Liver (tissue), 9 donors: ENCODE results near the gene CYP1B1. TPM values are rescaled to one million over a fixed set of nuclear protein-coding genes. Genes with fewer than 3 reads are reported as not detected.

Experiments used
- DNase-seq: peaks from one replicate; pipeline ENCODE4 v3.0.0-alpha.2; 2017; ENCODE audit warnings: low spot score
- H3K27ac ChIP-seq, 2 donors: one replicate each; pipeline ENCODE4 v1.7.0; 2013; ENCODE audit warnings: inconsistent platforms in 2 of 2, low read length in 2 of 2, control low read depth in 1 of 2, low read depth in 1 of 2, mild to moderate bottlenecking in 1 of 2
- H3K27me3 ChIP-seq, 4 donors: one replicate each; pipeline versions ENCODE4 v1.6.1 to v1.7.0; 2013; ENCODE audit warnings: low read length in 3 of 4, inconsistent platforms in 1 of 4, mild to moderate bottlenecking in 1 of 4, moderate library complexity in 1 of 4; ENCODE audit not compliant: control insufficient read depth in 4 of 4, insufficient read depth in 4 of 4
- H3K36me3 ChIP-seq, 4 donors: one replicate each; pipeline versions ENCODE4 v1.6.1 to v1.7.0; 2013; ENCODE audit warnings: low read length in 3 of 4, mild to moderate bottlenecking in 3 of 4, low read depth in 1 of 4, moderate library complexity in 1 of 4; ENCODE audit not compliant: control insufficient read depth in 4 of 4, insufficient read depth in 3 of 4
- H3K4me1 ChIP-seq, 4 donors: one replicate each; pipeline versions ENCODE4 v1.6.1 to v1.7.0; 2013; ENCODE audit warnings: low read length in 3 of 4, mild to moderate bottlenecking in 3 of 4, moderate library complexity in 1 of 4; ENCODE audit not compliant: control insufficient read depth in 4 of 4, insufficient read depth in 4 of 4
- H3K4me3 ChIP-seq, 3 donors: one replicate each; pipeline versions ENCODE4 v1.6.1 to v1.7.0; 2013; ENCODE audit warnings: low read length in 3 of 3, control low read depth in 1 of 3, low read depth in 1 of 3, mild to moderate bottlenecking in 1 of 3
- H3K9ac ChIP-seq, 2 donors: one replicate each; pipeline ENCODE4 v1.7.0; 2013; ENCODE audit warnings: low read length in 2 of 2, mild to moderate bottlenecking in 2 of 2, moderate library complexity in 2 of 2, control low read depth in 1 of 2, low read depth in 1 of 2
- H3K9me3 ChIP-seq, 4 donors: one replicate each; pipeline versions ENCODE4 v1.6.1 to v1.7.0; 2013; ENCODE audit warnings: low read length in 3 of 4; ENCODE audit not compliant: control insufficient read depth in 4 of 4
- ATF3 ChIP-seq: IDR thresholded peaks from 2 replicates; pipeline ENCODE4 v1.6.1; 2016; ENCODE audit warnings: antibody characterized with exemption
- EGR1 ChIP-seq, 2 donors: IDR thresholded peaks; 2 replicates each; pipeline ENCODE4 v1.6.1; 2016 to 2018; ENCODE audit warnings: antibody characterized with exemption in 2 of 2, low read depth in 2 of 2
- FOXA1 ChIP-seq: IDR thresholded peaks from 2 replicates; pipeline ENCODE4 v1.6.1; 2016; ENCODE audit warnings: antibody characterized with exemption
- FOXA2 ChIP-seq: IDR thresholded peaks from 2 replicates; pipeline ENCODE4 v1.6.1; 2016; ENCODE audit warnings: antibody characterized with exemption
- GABPA ChIP-seq, 2 donors: IDR thresholded peaks in 1 of 2; conservative IDR thresholded peaks in 1 of 2; 2 replicates each; pipeline ENCODE4 v1.6.1; 2016; ENCODE audit warnings: antibody characterized with exemption in 2 of 2, mild to moderate bottlenecking in 1 of 2, moderate library complexity in 1 of 2
- HNF4G ChIP-seq: IDR thresholded peaks from 2 replicates; pipeline ENCODE4 v1.6.1; 2016; ENCODE audit warnings: antibody characterized with exemption
- JUND ChIP-seq, 2 donors: IDR thresholded peaks; 2 replicates each; pipeline ENCODE4 v1.6.1; 2016; ENCODE audit warnings: antibody characterized with exemption in 2 of 2
- NR2F2 ChIP-seq: IDR thresholded peaks from 2 replicates; pipeline ENCODE4 v1.6.1; 2016; ENCODE audit warnings: antibody characterized with exemption
- RAD21 ChIP-seq, 2 donors: IDR thresholded peaks; 2 replicates each; pipeline ENCODE4 v1.6.1; 2016; ENCODE audit warnings: antibody characterized with exemption in 2 of 2, mild to moderate bottlenecking in 2 of 2
- REST ChIP-seq: IDR thresholded peaks from 2 replicates; pipeline ENCODE4 v1.6.1; 2016; ENCODE audit warnings: antibody characterized with exemption, mild to moderate bottlenecking
- RXRA ChIP-seq, 2 donors: IDR thresholded peaks; 2 replicates each; pipeline ENCODE4 v1.6.1; 2017 to 2018; ENCODE audit warnings: antibody characterized with exemption in 2 of 2, mild to moderate bottlenecking in 1 of 2
- TAF1 ChIP-seq: conservative IDR thresholded peaks from 2 replicates; pipeline ENCODE4 v1.6.1; 2016; ENCODE audit warnings: antibody characterized with exemption, mild to moderate bottlenecking
- YY1 ChIP-seq: IDR thresholded peaks from 2 replicates; pipeline ENCODE4 v1.6.1; 2016; ENCODE audit warnings: antibody characterized with exemption, mild to moderate bottlenecking
- ZBTB33 ChIP-seq: IDR thresholded peaks from 2 replicates; pipeline ENCODE4 v1.6.1; 2016; ENCODE audit warnings: antibody characterized with exemption
- WGBS: extraction: QIAGEN DNeasy Blood & Tissue Kit; methylation state at CpG from one replicate; pipeline ENCODE4 v1.1.7; 2013; 5-methylcytosine and 5-hydroxymethylcytosine counted together
- polyA plus RNA-seq, 2 donors: library from polyadenylated mRNA; stranded (reverse) in 1 of 2; unstranded in 1 of 2; fragments of 200-250 nt in 1 of 2; fragments of >200 nt in 1 of 2; fragmentation: Nextera tagmentation in 1 of 2; extraction: Ambion mirVana in 1 of 2; gene quantifications; one replicate each; pipeline versions ENCODE4 v1.2.1 to v1.2.3, GENCODE V29; 2013 to 2015
- total RNA-seq, 2 donors: library from RNA; depleted of rRNA; stranded (reverse); fragments of >200 nt; gene quantifications; one replicate each; pipeline ENCODE4 v1.2.3, GENCODE V29; 2014
- TF ChIP-seq, protein P1 (sequence below): fragments of 150-350 bp; IDR thresholded peaks from 2 replicates; pipeline ENCODE4 v1.5.1; 2017; ENCODE audit warnings: improper control_type of control experiment, low read depth, low read length; ENCODE audit not compliant: missing input control
- TF ChIP-seq, protein P2 (sequence below): IDR thresholded peaks from 2 replicates; pipeline ENCODE4 v1.6.1; 2016; ENCODE audit warnings: antibody characterized with exemption
- donor health status: healthy.
- donor health status: healthy.
- donor health status: healthy.
- donor health status: healthy.
- donor health status: healthy.

Gene CYP1B1
- total and polyA plus RNA-seq, 4 donors, result 0.84 to 6.8 (median 3.2) TPM

DNA sequence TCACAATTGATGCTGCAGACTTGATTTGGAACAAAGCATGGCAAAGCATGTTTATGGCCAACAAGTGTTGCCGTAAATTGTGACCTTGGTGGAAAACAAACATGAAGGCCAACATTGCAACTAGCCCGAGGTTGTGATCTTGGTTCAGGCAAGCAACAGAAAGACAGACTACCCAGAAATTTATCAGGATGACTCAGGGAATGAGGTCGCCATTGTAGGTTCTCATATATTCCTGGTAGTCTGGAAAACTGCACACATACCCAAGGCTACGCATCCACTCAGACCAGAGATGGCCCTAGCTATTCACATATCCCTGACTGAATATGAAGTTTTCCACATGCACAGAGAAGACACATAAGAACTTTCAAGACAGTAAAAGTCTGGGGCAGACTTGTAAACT, 30.1 kb downstream of the CYP1B1 start:
- Histone ChIP-seq H3K9me3 (no peaks in the 10 kb centered on the region), H3K36me3 (no peaks in the 10 kb centered on the region)

DNA sequence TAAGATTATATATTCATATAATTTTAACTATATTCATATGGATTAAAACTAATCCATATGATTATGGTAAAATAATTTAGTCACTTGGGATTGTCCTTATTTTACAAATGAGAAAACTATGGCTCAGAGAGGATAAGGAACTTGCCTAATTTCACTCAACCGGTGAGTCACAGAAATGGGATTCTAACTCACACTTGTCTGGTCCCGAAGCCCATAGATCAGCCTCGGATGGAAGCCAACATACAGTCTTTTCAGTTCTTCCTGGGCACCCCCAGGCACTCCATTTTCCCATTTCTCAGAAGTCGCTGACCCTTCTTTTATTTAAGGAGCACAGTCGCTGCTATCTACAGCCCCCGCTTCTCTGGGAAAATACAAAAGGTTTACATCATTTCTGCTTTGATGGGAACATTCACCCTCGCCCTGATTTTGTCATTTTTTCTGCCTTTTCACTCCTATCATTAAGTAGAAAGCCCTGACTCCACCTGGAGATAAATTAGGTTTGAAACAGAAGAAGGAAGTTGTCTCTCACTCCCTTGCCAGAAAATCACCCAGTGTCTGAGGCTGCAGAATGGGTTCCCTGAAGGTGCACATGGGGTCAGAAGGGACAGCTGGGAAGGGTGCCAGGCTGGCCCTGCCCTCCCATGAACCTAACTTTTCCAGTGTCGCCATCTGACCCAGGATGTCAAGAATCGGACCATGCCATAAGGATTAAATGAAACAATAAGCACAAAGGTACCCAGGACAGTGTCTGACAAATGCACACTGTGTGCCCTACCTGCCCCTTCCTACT, 36.6 kb downstream of the CYP1B1 start:
- H3K9me3 ChIP-seq, result no peaks in the 10 kb centered on the region
- peaks cover 0 to 3% (median 0%) of the 10 kb centered on the region in 4 donors for H3K27me3 ChIP-seq
- H3K27ac ChIP-seq, result no peak overlapping the region
- no peak overlapping the region for H3K4me3 ChIP-seq
- WGBS, result 84% methylated on average over 9 of the region's 9 CpGs
- no peaks in the 10 kb centered on the region for H3K36me3 ChIP-seq
- H3K9ac ChIP-seq, result no peak overlapping the region
- no peak for DNase-seq
- H3K4me1 ChIP-seq, result peaks cover 0 to 8% (median 6%) of the 10 kb centered on the region in 4 donors
- TF ChIP-seq GABPA (IDR thresholded peaks at IDR 0.05 in 1 of 2, conservative IDR thresholded peaks at IDR 0.05 in 1 of 2), result no peak
- TF ChIP-seq YY1, result no peak
- no peak for TF ChIP-seq FOXA1
- no peak for TF ChIP-seq RAD21 (IDR thresholded peaks at IDR 0.05)
- TF ChIP-seq ZBTB33, result no peak
- TF ChIP-seq, protein P1, sequence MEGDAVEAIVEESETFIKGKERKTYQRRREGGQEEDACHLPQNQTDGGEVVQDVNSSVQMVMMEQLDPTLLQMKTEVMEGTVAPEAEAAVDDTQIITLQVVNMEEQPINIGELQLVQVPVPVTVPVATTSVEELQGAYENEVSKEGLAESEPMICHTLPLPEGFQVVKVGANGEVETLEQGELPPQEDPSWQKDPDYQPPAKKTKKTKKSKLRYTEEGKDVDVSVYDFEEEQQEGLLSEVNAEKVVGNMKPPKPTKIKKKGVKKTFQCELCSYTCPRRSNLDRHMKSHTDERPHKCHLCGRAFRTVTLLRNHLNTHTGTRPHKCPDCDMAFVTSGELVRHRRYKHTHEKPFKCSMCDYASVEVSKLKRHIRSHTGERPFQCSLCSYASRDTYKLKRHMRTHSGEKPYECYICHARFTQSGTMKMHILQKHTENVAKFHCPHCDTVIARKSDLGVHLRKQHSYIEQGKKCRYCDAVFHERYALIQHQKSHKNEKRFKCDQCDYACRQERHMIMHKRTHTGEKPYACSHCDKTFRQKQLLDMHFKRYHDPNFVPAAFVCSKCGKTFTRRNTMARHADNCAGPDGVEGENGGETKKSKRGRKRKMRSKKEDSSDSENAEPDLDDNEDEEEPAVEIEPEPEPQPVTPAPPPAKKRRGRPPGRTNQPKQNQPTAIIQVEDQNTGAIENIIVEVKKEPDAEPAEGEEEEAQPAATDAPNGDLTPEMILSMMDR, result no peak
- no peak for TF ChIP-seq FOXA2
- no peak for TF ChIP-seq HNF4G
- TF ChIP-seq NR2F2, result no peak

More for the DNA sequence above, 30.1 kb downstream of the CYP1B1 start:
- Histone ChIP-seq H3K27ac (no peak overlapping the region), H3K4me1 (no peaks in the 10 kb centered on the region), H3K27me3 (no peaks in the 10 kb centered on the region), H3K4me3 (no peak overlapping the region), H3K9ac (no peak overlapping the region)
- DNase-seq, result no peak
- 90% methylated on average over 4 of the region's 4 CpGs for WGBS
- TF ChIP-seq, protein P1, result no peak
- TF ChIP-seq JUND (IDR thresholded peaks at IDR 0.05) (no peak), FOXA1 (no peak), RAD21 (IDR thresholded peaks at IDR 0.05) (no peak), RXRA (IDR thresholded peaks at IDR 0.05) (no peak), ATF3 (no peak), GABPA (IDR thresholded peaks at IDR 0.05 in 1 of 2, conservative IDR thresholded peaks at IDR 0.05 in 1 of 2) (no peak), REST (no peak), FOXA2 (no peak), TAF1 (no peak), HNF4G (no peak), NR2F2 (no peak), EGR1 (IDR thresholded peaks at IDR 0.05; ENCODE audit: low read depth in 2 of 2) (no peak)
- TF ChIP-seq, protein P2, sequence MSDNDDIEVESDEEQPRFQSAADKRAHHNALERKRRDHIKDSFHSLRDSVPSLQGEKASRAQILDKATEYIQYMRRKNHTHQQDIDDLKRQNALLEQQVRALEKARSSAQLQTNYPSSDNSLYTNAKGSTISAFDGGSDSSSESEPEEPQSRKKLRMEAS, result no peak
